ENCODE results near the gene FILIP1L. TPM values are rescaled to one million over a fixed set of nuclear protein-coding genes. Genes with fewer than 3 reads are reported as not detected.

FILIP1L gene
- total RNA-seq, 3 donors from 2014 or later: 19.8 to 23.7 (median 23.3) TPM

DNA sequence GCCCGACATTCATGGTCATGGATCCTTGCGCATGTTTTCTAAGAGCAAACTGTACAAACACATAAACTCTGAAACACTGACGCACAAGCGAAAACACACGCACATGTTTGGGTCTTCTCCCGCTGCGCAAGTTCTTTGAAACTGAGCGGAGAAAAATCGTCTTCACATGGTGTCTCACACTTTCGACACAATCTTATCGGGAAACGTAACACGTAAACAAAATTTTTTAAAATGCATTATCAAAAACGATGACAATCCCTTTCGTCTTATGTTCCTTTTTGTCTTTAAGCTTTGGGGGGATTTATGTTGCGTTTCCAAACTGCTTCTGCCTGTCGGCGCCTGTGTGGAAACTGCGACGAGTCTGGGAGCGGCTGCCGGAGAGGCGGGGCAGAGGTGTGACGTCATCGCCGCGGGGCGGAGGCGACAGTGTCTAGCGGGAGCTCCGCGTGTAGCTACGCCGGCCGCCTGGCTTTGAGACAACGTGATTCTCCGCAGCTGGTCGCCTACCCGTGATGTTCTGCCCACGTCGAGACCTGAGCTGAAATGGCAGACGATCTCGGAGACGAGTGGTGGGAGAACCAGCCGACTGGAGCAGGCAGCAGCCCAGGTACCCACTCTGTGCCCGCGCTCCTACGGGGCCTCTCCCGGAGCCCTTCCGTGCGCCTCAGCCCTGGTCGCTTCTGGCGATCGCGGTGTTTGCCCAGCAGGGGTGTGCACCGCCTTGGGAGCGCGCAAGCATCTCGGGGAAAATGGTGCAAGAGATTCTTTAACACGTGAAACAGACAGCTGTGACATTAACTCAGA is 296.7 kb downstream of the FILIP1L start, which contains the start of gene CMSS1:
TSS of gene CMSS1 (plus strand) at position 426 of the 804 bp plus-strand sequence.
- peak within 1 kb of the TSS; percentile 60 to 77 (median 73) for H3K4me3 ChIP-seq
- intact Hi-C loops (cut with DNase I; ENCODE audit: low total_unique reads): no loop called here
- H3K36me3 ChIP-seq: no peaks in the 10 kb centered on the region
- H3K9me3 ChIP-seq: no peaks in the 10 kb centered on the region
- H3K4me1 ChIP-seq: peaks cover 0 to 7% of the 10 kb centered on the region in 2 donors
- peak within 1 kb of the TSS; percentile 86 to 91 for H3K27ac ChIP-seq
- no peaks in the 10 kb centered on the region for H3K27me3 ChIP-seq
- peak; percentile 87 to 94 for DNase-seq (ENCODE audit: low spot score in 2 of 2)
- TF ChIP-seq POLR2A (IDR thresholded peaks at IDR 0.05) (peak; percentile 21), POLR2AphosphoS5 (IDR thresholded peaks at IDR 0.05) (peak; percentile 63 to 71 (median 69))
- TF ChIP-seq, protein P1, sequence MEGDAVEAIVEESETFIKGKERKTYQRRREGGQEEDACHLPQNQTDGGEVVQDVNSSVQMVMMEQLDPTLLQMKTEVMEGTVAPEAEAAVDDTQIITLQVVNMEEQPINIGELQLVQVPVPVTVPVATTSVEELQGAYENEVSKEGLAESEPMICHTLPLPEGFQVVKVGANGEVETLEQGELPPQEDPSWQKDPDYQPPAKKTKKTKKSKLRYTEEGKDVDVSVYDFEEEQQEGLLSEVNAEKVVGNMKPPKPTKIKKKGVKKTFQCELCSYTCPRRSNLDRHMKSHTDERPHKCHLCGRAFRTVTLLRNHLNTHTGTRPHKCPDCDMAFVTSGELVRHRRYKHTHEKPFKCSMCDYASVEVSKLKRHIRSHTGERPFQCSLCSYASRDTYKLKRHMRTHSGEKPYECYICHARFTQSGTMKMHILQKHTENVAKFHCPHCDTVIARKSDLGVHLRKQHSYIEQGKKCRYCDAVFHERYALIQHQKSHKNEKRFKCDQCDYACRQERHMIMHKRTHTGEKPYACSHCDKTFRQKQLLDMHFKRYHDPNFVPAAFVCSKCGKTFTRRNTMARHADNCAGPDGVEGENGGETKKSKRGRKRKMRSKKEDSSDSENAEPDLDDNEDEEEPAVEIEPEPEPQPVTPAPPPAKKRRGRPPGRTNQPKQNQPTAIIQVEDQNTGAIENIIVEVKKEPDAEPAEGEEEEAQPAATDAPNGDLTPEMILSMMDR (IDR thresholded peaks at IDR 0.05): peak; percentile 4 to 21 (median 18)

DNA sequence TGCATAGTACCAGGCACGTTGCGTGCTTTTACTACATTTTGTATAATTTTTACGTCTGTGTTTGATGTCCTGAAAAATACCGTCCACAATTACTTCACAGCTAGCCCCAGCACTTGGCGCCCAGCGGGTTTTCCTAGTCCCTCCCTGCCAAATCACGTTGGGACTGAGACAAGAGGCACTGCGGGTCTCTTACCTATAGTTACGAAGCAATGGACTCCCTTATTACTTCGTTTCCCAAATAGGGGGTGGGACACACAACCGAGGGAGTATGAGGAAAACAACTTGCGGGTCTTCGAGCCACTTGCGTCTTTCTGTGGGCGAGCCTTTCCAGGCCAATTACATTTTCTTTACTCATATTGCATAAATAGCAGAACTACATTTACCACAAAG is 297.3 kb downstream of the FILIP1L start:
- peaks cover 0 to 7% of the 10 kb centered on the region in 2 donors for H3K4me1 ChIP-seq
- intact Hi-C loops (cut with DNase I; ENCODE audit: low total_unique reads): no loop called here
- no peak for DNase-seq (ENCODE audit: low spot score in 2 of 2)
- H3K9me3 ChIP-seq: no peaks in the 10 kb centered on the region
- peak overlapping the region; percentile 86 to 91 for H3K27ac ChIP-seq
- H3K27me3 ChIP-seq: no peaks in the 10 kb centered on the region
- no peaks in the 10 kb centered on the region for H3K36me3 ChIP-seq
- peak overlapping the region; percentile 60 to 77 (median 73) for H3K4me3 ChIP-seq
- TF ChIP-seq POLR2A (IDR thresholded peaks at IDR 0.05) (no peak), POLR2AphosphoS5 (IDR thresholded peaks at IDR 0.05) (no peak)
- TF ChIP-seq, protein P1 (IDR thresholded peaks at IDR 0.05): no peak

DNA sequence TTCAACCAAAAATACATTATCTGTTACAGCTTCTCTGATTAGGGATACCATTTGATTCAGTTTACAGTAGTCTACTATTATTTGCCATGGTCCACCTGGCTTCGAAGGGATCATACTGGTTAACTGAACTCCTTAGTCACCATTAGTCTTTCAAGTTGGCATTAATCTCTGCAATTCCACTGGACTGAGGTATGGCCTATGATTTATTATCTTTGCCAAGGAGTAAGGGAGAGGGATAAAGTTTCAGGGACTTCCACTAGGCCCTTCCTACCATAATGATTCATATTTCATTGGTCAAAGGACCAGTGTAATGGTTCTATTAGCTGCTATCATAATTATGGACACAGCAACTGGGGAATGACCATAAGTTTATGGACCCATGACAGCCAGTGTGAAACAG is 303.9 kb downstream of the FILIP1L start:
- Histone ChIP-seq H3K27me3 (no peaks in the 10 kb centered on the region), H3K27ac (no peak overlapping the region), H3K36me3 (no peaks in the 10 kb centered on the region), H3K4me1 (no peaks in the 10 kb centered on the region), H3K4me3 (no peak overlapping the region), H3K9me3 (peaks cover 3 to 7% of the 10 kb centered on the region in 2 donors)
- intact Hi-C loops (cut with DNase I; ENCODE audit: low total_unique reads): no loop called here
- no peak for DNase-seq (ENCODE audit: low spot score in 2 of 2)
- TF ChIP-seq, protein P1 (IDR thresholded peaks at IDR 0.05): no peak
- TF ChIP-seq POLR2A (IDR thresholded peaks at IDR 0.05) (no peak), POLR2AphosphoS5 (IDR thresholded peaks at IDR 0.05) (no peak)

DNA sequence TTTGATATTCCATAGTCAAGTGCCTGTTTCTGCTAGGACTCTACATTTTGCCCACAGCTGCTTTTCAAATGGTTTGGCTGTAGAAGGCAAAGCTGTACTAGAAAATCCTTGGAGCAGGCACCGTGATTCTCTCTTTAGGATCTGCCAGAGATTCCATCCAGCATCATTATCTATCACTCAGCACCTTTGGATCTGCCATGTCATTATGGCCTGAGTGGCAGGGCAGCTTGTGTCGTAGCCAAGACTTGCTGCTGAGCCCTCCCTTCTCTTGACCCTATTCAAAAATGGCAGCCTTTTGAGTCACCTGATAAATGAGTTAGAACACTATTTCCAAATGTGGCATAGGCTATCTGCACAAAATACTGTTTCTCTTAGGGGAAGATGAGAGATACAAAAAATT is 304.7 kb downstream of the FILIP1L start:
- Histone ChIP-seq H3K27ac (no peak overlapping the region), H3K4me1 (no peaks in the 10 kb centered on the region), H3K9me3 (peaks cover 12 to 15% of the 10 kb centered on the region in 2 donors), H3K27me3 (no peaks in the 10 kb centered on the region), H3K4me3 (no peak overlapping the region), H3K36me3 (no peaks in the 10 kb centered on the region)
- DNase-seq (ENCODE audit: low spot score in 2 of 2): no peak
- intact Hi-C loops (cut with DNase I; ENCODE audit: low total_unique reads): no loop called here
- TF ChIP-seq POLR2AphosphoS5 (IDR thresholded peaks at IDR 0.05) (no peak), POLR2A (IDR thresholded peaks at IDR 0.05) (no peak)
- TF ChIP-seq, protein P1 (IDR thresholded peaks at IDR 0.05): no peak

DNA sequence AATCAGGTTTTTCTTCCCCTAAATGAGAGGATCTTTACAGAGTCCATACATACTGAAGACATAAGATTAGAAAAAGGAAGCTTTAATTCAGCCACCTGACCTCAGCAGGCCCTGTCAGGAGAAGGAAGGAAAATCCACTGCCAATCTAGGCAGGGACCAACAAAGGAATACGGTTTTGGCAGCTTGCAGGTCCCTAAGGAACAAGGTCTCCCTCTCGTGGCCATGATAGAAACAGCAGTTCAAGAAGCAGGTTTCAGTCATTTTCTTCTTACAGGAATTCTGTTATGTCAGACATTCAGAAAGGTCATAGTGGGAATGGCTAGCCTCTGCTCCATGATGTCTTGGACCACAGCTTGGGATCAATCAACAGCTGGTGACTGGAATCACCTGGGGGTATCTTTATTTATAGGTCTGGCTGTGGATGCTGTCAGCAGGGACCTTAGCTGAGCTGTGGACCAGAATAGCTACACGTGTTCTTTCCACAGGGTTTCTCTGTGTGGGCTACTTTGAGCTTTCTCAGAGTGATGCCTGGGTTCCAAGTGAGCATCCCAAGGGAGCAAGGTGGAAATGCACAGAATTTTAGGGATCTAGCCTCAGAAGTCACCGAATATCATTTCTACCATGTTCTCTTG is 306.0 kb downstream of the FILIP1L start:
- H3K4me1 ChIP-seq: no peaks in the 10 kb centered on the region
- DNase-seq (ENCODE audit: low spot score in 2 of 2): no peak
- H3K27me3 ChIP-seq: no peaks in the 10 kb centered on the region
- H3K4me3 ChIP-seq: no peak overlapping the region
- no peaks in the 10 kb centered on the region for H3K36me3 ChIP-seq
- H3K9me3 ChIP-seq: peaks cover 13 to 17% of the 10 kb centered on the region in 2 donors
- no peak overlapping the region for H3K27ac ChIP-seq
- TF ChIP-seq POLR2A (IDR thresholded peaks at IDR 0.05): no peak
- no peak for TF ChIP-seq POLR2AphosphoS5 (IDR thresholded peaks at IDR 0.05)
- TF ChIP-seq, protein P1 (IDR thresholded peaks at IDR 0.05): peak in 2 of 3 donors; percentile 45 to 53
- intact Hi-C loops (cut with DNase I; ENCODE audit: low total_unique reads): no loop called here

Data from breast epithelium (tissue), 4 donors.